HG03565 (cell line): ENCODE results near the gene AP3D1.
A peak's percentile ranks its signal among the peaks of the same experiment; 100 is the strongest.
"Not testable (repeated sequence)": the region's sequence is repeated elsewhere in the genome, so short reads cannot be mapped to it uniquely, and the experiment has no call there.

Source experiments
- ATAC-seq: cut with Tn5 transposase; IDR thresholded peaks from one replicate; pipeline ENCODE4 v1.9.1; 2021; ENCODE audit warnings: mild to moderate bottlenecking, moderate library complexity; ENCODE audit not compliant: unreplicated experiment

Gene AP3D1

DNA sequence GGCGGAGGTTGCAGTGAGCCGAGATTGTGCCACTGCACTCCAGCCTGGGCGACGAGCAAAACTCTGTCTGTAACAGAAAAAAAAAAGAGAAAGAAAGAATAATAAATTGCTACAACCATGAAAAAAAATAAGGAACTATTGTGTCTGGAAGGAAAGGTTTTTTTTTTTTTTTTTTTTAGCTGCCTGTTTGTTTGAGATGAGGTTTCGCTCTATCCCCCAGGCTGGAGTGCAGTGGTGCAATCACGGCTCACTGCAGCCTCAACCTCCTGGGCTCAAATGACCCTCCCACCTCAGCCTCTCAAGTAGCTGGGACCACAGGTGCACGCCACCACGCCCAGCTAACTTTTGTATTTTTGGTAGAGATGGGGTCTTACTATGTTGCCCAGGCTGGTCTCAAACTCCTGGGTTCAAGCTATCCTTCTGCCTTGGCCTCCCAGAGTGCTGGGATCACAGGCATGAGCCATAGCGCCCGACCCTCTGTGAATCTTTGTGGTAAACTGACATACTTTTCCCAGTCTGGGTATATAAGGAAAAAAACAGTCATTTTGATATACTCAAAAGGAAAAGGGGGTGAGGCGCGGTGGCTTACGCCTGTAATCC, 59.3 kb downstream of the AP3D1 start:
- ATAC-seq, result not testable (repeated sequence)

DNA sequence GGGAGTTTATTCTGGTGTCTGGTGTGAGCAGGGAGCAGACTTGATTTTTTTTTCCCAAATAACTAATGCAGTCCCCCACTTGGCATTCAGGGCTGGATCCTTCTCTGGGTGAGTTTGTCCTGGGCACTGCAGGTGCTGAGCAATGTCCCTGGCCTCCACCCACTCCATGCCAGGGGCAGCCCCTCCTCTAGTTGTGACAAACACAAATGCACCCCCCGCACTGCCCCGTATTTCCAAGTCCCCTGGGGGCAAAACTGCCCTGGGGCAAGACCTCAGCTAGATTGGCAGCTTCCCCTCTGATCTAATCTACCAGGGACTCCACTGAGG, 61.7 kb downstream of the AP3D1 start:
- no peak for ATAC-seq

DNA sequence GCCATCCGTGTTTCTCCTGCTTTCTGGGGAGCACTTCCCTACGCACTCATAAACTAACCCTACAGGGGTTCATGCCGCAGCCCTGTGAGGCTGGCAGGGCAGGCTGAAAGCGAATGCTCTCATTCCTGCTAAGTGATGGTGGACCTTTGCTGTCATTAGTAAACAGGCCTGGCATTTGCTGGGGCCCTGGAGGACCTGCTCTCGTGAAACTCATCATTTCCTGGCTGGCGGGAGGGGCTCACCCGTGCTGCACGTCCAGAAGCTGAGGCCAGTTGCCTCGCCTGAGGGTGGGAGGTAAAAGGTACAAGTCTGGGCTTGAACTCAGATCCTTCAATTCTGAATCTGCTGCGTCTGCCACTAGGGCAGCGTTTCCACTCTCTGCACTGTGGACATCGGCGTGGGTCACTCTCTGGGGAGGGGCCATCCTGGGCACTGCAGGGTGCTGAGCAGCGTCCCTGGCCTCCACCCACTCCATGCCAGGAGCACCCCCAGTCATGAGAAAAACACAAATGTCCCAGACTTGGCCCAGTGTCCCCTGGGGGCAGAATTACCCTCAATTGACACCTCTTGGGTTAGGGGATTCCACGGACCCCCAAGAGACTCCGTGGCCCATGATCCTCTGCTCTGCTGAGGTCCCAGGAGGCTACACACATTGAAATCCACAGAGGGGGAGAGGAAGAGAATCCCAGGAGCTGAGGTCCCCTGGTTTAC, 62.2 kb downstream of the AP3D1 start:
- no peak for ATAC-seq

DNA sequence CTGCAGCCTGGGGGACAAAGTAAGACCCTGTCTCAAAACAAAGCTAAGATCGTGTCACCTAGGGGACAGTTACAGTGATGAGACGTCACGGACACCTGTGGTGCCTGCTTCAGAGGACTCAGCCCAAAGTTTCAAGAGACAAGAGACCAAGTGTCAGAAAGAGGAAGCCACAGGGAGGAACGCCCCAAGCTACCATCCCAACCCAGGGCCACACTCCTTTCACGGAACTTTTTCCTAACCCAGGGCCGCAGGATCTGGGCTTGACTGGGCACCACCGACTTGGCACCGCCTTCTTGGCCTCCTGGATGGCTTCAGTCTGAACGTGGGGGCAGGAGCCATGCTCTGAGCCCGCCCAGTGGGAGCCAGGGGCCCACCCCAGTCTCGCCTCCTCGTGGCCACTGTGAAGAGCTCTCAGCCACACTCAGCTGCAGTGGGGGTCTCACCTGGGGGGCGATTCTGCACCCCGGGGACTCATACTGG, 63.7 kb downstream of the AP3D1 start:
- no peak for ATAC-seq

DNA sequence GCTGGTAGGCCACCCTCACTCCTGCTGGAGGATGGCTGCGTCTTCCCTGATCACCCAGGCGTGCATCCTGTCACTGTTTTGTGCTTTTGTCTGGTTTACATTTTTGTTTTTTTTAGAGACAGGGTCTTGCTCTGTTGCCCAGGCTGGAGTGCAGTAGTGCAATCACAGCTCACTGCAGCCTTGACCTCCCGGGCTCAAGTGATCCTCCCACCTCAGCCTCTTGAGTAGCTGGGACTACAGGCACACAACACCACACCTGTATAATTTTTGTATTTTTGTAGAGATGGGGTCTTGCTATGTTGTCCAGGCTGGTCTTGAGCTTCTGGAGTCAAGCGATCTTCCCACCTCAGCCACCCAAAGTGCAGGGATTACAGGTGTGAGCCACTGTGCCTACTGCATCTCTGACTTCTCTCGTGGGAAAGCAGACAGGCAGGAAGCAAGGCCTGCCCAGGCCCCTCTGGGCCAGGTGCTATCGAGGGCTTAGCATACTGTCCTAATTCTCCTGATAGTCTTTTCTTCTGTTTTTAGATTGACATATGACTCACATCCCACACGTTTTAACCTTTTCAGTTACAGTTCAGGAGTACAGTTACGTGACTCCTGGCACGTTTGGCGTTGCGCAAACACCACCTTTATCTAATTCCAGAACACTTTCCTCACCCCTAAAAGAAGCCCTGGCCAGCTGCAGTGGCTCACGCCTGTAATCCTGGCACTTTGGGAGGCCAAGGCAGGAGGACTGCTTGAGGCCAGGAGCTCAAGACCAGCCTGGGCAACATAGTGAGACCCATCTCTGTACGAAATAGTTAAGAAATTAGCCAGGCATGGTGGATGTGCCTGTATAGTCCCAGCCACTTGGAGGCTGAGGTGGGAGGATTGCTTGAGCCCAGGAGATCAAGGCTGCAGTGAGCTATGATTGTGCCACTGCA, 64.4 kb downstream of the AP3D1 start:
- not testable (repeated sequence) for ATAC-seq

DNA sequence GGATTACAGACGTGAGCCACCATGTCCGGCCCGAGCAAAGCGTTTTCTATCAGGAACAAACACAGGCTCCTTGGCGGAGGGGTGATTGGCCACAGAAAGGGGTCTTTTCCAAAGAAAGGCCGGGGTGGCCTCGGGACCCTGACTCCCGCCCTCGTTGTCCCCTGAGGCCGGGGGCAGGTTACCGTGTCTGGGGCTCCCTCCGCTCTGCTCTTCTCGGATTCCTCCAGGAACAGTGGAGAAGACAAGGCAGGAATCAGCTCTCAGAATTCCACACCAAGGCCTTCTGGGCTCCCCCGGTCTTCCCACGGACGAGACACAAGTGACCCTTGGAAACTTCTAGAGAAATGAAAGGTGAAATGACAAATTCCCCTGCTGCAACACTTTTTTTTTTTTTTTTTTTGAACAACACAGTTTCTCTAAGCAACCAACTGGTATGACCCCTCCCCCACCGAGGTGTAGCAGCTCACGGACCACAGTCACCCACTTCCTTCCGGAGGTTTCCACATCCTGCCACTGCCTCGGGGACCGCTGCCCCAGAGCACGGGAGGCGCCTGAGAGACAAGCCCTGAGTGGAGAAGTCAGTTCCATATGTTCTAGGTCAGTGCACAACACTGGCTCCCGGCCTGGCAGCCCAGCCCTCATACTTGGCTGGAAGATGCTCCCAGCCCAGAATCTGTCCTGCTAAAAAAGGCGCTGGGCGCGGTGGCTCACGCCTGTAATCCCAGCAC, 66.2 kb downstream of the AP3D1 start:
- ATAC-seq, result peak; percentile 42

DNA sequence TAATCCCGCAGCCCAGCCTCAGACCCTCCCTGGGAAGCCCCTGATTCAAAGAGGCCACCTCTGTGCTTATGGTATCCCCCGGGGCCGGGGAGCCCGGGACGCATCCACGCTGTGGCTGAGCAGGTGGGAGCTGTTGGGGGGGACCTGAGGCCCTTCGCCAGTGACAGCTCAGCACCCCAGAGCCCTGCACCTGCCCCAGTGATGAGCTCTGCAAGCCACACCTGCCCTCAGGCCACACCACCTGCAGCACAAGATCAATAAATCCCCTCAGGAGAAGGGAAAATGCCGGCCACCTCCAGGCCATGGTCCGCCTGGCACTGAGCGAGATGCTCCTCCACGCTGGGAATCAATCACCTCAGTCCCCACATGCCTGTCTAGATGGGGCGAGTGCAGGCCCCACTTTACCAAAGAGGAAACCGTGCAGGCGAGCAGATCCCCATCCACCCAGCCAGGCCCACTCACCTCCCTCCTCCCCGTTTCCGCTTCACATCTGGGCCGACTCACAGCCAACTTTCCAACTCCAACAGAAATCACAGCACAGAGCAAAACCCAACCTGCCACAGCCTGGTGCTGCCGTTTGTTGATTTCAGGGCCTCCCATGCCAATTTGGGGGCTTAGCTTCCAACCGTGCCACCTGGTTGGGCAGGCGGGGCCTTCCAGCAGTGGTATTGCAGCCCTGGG, 68.1 kb downstream of the AP3D1 start:
- no peak for ATAC-seq

DNA sequence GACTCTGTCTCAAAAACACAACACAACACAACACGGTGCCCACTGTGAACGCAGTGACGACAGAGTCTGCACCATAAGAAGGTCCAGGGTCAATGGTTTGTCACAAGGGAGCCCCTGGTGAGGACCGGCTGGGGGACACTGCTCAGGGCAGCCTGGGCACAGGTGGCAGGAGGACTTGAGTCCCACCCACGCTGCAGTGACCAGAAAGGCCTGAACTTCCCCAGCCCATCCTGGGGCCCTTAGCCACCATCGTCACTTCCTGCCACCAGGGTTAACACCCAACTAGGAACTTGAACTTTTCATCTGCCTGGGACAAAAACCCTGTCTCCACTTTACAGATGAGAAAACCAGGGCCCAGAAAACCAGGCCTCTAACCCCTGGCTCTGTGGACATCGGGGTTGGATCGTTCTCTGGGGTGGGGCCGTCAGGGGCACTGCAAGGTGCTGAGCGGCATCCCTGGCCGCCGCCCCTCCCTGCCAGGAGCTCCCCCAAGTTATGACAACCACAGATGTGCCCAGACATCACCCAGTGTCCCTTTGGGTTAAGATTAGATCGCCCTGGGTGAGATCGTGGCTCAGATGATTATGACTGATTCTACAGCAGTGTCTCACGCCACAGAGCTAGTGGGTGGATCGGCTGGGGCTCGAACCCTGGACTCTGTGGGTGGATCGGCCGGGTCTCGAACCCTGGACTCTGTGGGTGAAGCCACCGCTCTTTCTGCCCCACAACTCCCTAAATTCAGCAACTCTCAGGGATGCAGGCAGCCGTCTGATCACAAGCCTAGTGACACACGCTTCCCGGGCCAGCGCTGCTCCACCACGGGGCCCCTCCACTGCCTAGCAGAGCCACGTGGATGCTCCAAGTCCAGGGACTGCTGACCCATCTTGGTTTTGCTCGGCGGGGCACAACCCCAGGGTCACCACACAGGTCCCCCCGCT, 69.2 kb downstream of the AP3D1 start:
- no peak for ATAC-seq

DNA sequence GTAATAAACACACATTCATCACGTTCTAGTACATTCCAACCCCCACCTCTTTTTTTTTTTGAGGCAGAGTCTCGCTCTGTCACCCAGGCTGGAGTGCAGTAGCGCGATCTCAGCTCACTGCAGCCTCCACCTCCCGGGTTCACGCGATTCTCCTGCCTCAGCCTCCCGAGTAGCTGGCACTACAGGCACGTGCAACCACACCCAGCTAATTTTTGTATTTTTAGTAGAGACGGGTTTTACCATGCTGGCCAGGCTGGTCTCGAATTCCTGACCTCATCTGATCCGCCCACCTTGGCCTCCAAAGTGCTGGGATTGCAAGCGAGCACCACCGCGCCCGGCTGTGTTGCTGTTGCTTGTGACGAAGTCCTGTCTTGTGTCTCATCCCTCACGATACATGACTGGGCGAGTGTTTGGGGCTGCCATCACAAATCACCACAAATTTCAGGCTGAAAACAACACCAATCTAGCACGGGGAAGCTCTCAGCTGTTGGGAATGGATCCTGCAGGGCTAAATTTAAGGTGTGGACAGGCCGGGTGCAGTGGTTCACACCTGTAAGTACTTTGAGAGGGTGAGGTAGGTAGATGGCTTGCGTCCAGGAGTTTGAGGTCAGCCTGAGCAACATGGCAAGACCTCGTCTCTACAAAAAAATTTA, 70.9 kb downstream of the AP3D1 start:
- ATAC-seq, result no peak

DNA sequence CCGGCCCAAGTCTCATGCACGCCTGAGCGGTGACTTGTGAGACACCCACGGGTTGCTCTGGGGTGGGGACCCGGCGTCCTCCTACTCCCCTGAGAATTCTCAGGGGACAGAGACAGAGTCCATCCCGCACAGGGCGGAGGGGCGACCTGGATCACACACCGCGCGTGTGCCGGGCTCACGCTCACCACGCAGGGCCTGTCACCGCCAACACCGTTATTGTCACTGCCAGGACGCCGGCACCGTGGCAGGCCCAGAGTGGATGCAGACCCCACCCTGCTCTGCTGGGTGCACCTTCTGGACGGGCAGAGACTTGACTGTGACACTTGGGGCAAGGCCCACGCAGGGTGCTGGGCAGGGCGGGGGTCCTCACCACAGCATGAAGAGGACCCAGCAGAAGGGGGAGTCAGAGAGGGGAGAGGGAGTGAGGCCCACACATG, 71.5 kb downstream of the AP3D1 start:
- no peak for ATAC-seq

DNA sequence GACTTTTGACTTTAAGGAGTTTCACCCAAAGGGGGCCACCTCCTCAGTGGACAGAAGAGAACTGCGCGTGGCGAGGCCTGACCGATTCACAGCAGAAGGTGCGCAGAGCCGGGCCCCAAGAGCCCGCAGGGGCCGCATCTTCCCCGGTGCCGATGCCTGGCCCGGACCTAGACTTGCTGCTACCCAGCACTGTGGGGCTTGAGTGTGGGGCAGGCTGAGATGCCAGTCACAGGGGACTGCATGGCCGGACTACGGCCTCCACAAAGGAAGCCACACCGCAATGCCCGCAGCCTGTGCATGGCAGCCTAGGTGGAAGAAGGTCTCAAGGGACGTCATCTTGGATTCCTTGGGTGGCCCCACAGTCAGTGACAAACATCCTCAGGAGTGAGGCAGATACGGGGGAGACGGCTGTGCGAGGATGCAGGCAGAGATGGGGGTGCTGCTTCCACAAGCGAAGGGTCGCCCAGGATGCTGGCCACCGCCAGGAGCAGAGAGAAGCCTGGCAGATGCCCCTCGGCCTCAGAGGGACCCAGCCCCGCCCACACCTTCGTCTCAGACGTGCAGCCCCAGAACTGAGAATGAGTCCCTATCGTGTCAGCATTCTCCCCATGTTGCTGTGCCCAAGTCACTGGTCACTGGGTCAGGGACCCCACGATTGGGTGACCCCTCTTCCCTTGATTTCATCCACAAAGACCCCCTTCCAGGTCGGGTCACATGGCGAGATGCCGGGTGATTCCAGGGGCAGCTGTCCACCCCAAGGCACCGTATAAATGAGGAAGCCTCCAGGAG, 72.1 kb downstream of the AP3D1 start:
- ATAC-seq, result no peak

DNA sequence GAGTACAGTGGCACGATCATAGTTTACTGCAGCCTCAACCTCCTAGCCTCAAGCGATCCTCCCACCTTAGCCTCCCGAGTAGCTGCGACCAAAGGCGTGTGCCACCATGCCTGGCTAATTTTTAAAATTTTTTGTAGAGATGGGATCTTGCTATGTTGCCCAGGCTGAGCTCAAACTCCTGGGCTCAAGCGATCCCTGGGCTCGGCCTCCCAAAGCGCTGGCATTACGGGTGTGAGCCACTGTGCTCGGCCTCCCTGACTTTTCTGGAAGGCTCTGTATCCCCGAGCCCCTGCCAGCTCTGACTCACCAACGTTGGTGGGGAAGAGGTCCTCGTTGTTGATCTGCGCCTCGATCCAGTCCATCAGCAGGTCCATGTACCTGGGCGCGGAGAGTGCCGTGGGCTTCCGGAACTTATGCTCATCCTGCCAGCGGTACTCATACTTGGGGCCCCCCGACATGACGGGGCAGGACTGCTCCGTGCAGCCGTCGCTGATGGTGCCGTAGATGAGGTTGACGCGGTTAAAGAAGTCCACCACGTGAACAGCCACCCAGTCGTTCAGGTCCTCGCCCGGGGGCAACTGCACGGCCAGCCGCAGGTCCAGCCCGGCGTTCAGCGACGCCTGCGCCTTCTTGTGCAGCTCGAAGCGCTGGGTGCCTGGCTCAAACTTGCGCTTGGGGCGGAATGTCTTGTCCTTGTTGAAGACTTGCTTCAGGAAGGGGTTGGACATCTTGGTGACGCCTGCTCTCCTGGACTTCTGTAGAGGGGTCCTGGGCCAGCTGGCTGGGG, 73.3 kb downstream of the AP3D1 start:
- ATAC-seq, result no peak

DNA sequence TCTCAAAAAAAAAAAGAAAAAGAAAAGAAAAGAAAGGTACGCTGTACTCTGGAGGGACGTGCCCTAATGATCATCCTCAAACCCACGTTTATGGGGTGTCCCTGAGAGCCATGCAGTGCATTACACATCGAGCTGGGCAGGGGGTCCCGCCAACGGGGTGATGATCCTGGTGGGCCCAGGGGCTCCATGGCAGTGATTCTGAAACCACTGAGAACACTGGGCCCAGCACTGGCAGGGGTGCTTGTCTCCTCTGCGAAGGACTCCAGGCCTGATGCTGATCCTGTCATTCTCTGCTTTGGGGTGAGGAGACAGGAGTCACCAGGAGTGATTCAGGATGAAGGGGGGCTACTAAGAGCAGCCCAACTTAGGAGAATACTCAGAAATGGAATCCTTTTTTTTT, 74.0 kb downstream of the AP3D1 start:
- ATAC-seq, result no peak

DNA sequence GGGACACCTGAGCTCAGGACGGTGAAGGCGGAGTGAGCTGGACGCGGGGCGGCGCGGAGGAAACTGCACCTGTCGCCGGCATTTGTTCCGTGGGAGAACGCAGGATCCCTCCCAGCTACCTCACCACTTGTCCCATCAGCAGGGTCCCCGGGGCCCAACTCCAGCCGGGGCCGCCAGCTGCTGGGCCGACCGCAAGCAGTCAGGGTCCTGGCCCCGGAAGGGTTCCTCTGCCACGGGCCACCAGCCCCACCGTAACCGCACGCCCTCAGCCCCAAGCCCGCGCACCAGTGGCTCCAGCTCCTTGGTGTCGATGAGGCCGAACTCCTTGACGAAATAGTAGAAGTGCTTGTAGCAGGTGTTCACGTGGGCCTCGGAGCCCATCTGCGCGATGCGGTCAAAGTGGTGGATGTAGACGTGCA, 74.8 kb downstream of the AP3D1 start:
- ATAC-seq, result no peak

DNA sequence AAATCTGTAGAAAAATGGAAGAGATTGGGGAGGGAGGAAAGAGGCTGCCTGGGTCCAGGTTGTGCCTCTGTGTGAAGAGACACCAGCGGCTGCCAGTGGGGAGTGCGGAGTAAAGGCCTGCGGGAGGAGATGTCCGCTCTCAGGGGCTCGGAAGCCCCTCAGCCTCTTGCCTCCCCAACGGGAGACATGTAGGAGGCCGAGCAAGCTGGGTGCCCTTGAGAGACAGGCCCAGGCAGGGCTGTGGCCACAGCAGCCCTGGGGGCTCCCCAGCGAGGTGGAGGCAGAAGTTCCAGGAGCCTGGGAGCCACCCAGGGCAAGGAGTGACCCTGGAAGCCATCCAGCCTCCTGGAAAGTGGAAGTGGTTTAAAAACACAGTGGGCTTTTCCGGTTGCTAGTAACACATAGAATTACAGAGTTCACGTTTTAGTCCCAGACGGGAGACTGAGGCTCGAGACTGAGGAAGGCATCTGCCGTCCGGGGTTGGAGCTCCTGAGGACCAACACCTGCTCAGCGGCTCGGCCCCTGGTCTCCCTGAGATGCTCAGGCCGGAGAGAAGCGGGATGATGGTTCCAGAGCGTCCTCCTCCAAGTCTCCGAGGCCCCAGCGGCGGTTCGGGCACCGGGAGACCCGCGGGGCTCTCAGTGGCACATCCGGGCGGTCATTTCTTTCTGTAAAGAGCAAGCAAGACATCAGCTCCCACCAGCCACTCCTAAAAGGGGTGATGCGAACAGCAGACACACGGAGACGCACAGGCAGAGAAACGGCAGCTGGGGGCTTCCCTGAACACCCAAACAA, 78.4 kb downstream of the AP3D1 start:
- no peak for ATAC-seq

DNA sequence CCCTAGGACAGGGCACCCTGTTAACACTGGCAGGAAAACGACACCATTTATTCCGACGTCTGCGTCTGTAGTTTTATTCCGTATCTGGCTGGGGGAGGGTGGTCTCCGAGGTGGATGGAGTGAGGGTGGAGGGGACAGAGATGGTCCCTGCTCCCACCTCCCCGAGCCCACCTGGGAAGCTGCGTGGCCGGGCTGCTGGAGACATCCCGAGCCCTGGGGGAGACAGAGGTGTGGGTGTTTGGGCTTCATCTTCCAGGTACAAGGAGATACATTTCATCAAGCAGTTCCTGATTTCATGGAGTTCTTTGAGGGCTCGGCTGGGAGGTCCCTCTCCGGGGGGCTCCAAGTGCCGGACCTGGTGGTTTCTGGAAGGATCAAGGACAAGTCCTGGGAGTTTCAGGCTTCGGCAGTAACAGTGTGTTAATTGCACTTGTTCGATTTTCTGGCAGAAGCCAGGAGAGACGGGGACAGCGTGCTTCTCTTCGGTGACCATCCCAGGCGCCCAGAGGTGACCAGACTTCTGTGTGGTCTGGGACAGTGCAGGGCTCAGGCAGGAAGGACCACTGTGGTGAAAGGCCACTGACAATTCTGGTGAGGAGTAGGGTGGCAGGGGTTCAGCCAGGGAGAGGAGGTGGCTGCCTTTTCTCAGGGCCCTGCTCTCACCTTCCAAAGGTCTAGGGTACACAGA, 80.2 kb downstream of the AP3D1 start:
- ATAC-seq, result no peak
